IMR-90 (cell line): Measurements from ENCODE around the gene CDYL2. TPM values are rescaled to one million over a fixed set of nuclear protein-coding genes. Genes with fewer than 3 reads are reported as not detected.

Experiments
- ATAC-seq: fragments of 200-7000 bp; cut with Tn5 transposase; 2 replicates; pipeline ENCODE4 v1.9.1; 2020; ENCODE audit warnings: low read depth, mild to moderate bottlenecking, moderate library complexity
- BruUV-seq: library from RNA; stranded (reverse); fragments of 400-500 nt; replicated peaks from 2 replicates; lab custom pipeline; 2021; lab: Mats Ljungman, UMichigan
- CTCF ChIA-PET: fragments of 300-600 bp; formaldehyde crosslinking; extraction: SDS; loops from one replicate; lab custom pipeline; 2021; ENCODE audit warnings: antibody characterized with exemption; lab: Yijun Ruan, JAX
- POLR2A ChIA-PET: fragments of 300-600 bp; sonication (Branson Sonifier 250); formaldehyde crosslinking; loops from one replicate; lab custom pipeline; 2022; ENCODE audit warnings: antibody characterized with exemption; ENCODE audit not compliant: unreplicated experiment; lab: Charles Lee
- DNase-seq: peaks from one replicate; pipeline ENCODE4 v3.0.0; 2013
- H2AFZ ChIP-seq: replicated peaks from 2 replicates; pipeline ENCODE3; 2013; ENCODE audit warnings: low read length, mild to moderate bottlenecking; ENCODE audit not compliant: poor library complexity
- H2AK5ac ChIP-seq: 2 replicates; pipeline ENCODE4 v1.6.1; 2013; ENCODE audit warnings: low read depth, low read length, inconsistent platforms
- H2AK9ac ChIP-seq: replicated peaks from 2 replicates; pipeline ENCODE3; 2013; ENCODE audit warnings: mild to moderate bottlenecking, low read depth, low read length, moderate library complexity; ENCODE audit not compliant: poor library complexity
- H2BK120ac ChIP-seq: 2 replicates; pipeline ENCODE4 v1.6.1; 2013; ENCODE audit warnings: low read depth, low read length, inconsistent platforms
- H2BK15ac ChIP-seq: 3 replicates; pipeline ENCODE4 v1.6.1; 2013; ENCODE audit warnings: low read depth, low read length, inconsistent platforms
- H2BK20ac ChIP-seq: 2 replicates; pipeline ENCODE4 v1.6.1; 2013; ENCODE audit warnings: low read depth, mild to moderate bottlenecking, inconsistent platforms, low read length, moderate library complexity
- H2BK5ac ChIP-seq: 2 replicates; pipeline ENCODE4 v1.6.1; 2013; ENCODE audit warnings: mild to moderate bottlenecking, low read depth, low read length, inconsistent platforms; ENCODE audit not compliant: poor library complexity, severe bottlenecking
- H3K14ac ChIP-seq: replicated peaks from 2 replicates; pipeline ENCODE4 v1.6.1; 2013; ENCODE audit warnings: low read depth, low read length, inconsistent platforms
- H3K18ac ChIP-seq: 2 replicates; pipeline ENCODE4 v1.6.1; 2013; ENCODE audit warnings: low read depth, low read length, control low read depth
- H3K23ac ChIP-seq: 2 replicates; pipeline ENCODE4 v1.6.1; 2013; ENCODE audit warnings: low read depth, low read length, inconsistent platforms
- H3K27ac ChIP-seq: 2 replicates; pipeline ENCODE4 v1.5.1; 2013; ENCODE audit warnings: mild to moderate bottlenecking, control low read depth, low read length; ENCODE audit not compliant: insufficient read depth
- H3K27me3 ChIP-seq: 2 replicates; pipeline ENCODE4 v1.6.1; 2013; ENCODE audit warnings: low read length; ENCODE audit not compliant: control insufficient read depth, insufficient read depth
- H3K36me3 ChIP-seq: 2 replicates; pipeline ENCODE4 v1.6.1; 2013; ENCODE audit warnings: low read length, mixed read lengths; ENCODE audit not compliant: control insufficient read depth, insufficient read depth
- H3K4ac ChIP-seq: 2 replicates; pipeline ENCODE4 v1.6.1; 2013; ENCODE audit warnings: low read depth, low read length, inconsistent platforms
- H3K4me1 ChIP-seq: 2 replicates; pipeline ENCODE4 v1.6.1; 2013; ENCODE audit warnings: low read length, mixed read lengths; ENCODE audit not compliant: control insufficient read depth, insufficient read depth
- H3K4me2 ChIP-seq: 2 replicates; pipeline ENCODE4 v1.6.1; 2013; ENCODE audit warnings: low read depth, mild to moderate bottlenecking, control low read depth, low read length, moderate library complexity
- H3K4me3 ChIP-seq: 2 replicates; pipeline ENCODE4 v1.5.1; 2013; ENCODE audit warnings: low read depth, mild to moderate bottlenecking, control low read depth, low read length, moderate library complexity; ENCODE audit not compliant: insufficient read depth
- H3K56ac ChIP-seq: 2 replicates; pipeline ENCODE4 v1.6.1; 2013; ENCODE audit warnings: low read length, inconsistent platforms; ENCODE audit not compliant: insufficient read depth; ENCODE audit errors: extremely low read depth
- H3K79me1 ChIP-seq, 2 experiments: 2 replicates each; pipeline ENCODE4 v1.6.1; 2013; ENCODE audit warnings: low read length in 2 of 2, inconsistent platforms in 1 of 2, low read depth in 1 of 2
- H3K9ac ChIP-seq: 2 replicates; pipeline ENCODE4 v1.6.1; 2013; ENCODE audit warnings: low read depth, low read length, control low read depth
- H3K9me1 ChIP-seq: 2 replicates; pipeline ENCODE4 v1.6.1; 2013; ENCODE audit warnings: low read length, inconsistent platforms; ENCODE audit not compliant: insufficient read depth
- H3K9me3 ChIP-seq: 2 replicates; pipeline ENCODE4 v1.6.1; 2013; ENCODE audit warnings: low read length; ENCODE audit not compliant: control insufficient read depth, insufficient read depth
- H4K20me1 ChIP-seq: 2 replicates; pipeline ENCODE4 v1.6.1; 2013; ENCODE audit warnings: low read length, inconsistent platforms; ENCODE audit not compliant: insufficient read depth
- H4K5ac ChIP-seq: 2 replicates; pipeline ENCODE4 v1.6.1; 2013; ENCODE audit warnings: mild to moderate bottlenecking, low read depth, low read length, control low read depth
- H4K8ac ChIP-seq, 2 experiments: 2 replicates each; pipeline ENCODE4 v1.6.1; 2013; ENCODE audit warnings: low read depth in 2 of 2, low read length in 2 of 2, control low read depth in 1 of 2, inconsistent platforms in 1 of 2
- H4K91ac ChIP-seq: 2 replicates; pipeline ENCODE4 v1.6.1; 2013; ENCODE audit warnings: low read depth, low read length, inconsistent platforms; ENCODE audit not compliant: insufficient read depth
- BHLHE40 ChIP-seq: fragments of 150-350 bp; IDR thresholded peaks from 2 replicates; pipeline ENCODE4 v1.6.1; 2016; ENCODE audit warnings: mild to moderate bottlenecking, low read depth, low read length
- CHD1 ChIP-seq: IDR thresholded peaks from 2 replicates; pipeline ENCODE4 v1.6.1; 2012; ENCODE audit warnings: low read depth, low read length, improper control_type of control experiment
- NFE2L2 ChIP-seq: fragments of 150-350 bp; IDR thresholded peaks from 2 replicates; pipeline ENCODE4 v1.6.1; 2016; ENCODE audit warnings: low read depth, mild to moderate bottlenecking, low read length
- WGBS, 2 experiments: methylation state at CpG; one replicate each; pipeline versions ENCODE4 v1.1.5 to v1.1.7; 2013; ENCODE audit warnings: missing lambda C conversion rate in 2 of 2; ENCODE audit not compliant: insufficient read length in 1 of 2; ENCODE audit errors: extremely low coverage in 2 of 2; 5-methylcytosine and 5-hydroxymethylcytosine counted together
- dilution Hi-C: fragments of 300-500 bp; cut with HindIII; formaldehyde crosslinking; loops from one replicate; pipeline ENCODE4 v1.14.3; 2018; ENCODE audit warnings: low sequenced_read_pairs; ENCODE audit not compliant: unreplicated experiment
- in situ Hi-C: fragments of 300-500 bp; cut with MboI; formaldehyde crosslinking; loops from 3 replicates; pipeline ENCODE4 v1.14.3; 2019; ENCODE audit warnings: low sequenced_read_pairs, inconsistent platforms, mixed read lengths
- intact Hi-C: fragments of 100-400 bp; cut with micrococcal nuclease; formaldehyde crosslinking; loops from 2 replicates; pipeline ENCODE4 v1.10.0; 2022
- polyA plus RNA-seq, 3 experiments: library from polyadenylated mRNA; depleted of rRNA; stranded (reverse); fragments of >200 nt; gene quantifications; 2 replicates each; pipeline ENCODE4 v1.2.3, GENCODE V29; 2012; ENCODE audit warnings: low replicate concordance in 1 of 3
- total RNA-seq: library from RNA; depleted of rRNA; stranded (reverse); fragments of >200 nt; gene quantifications from 2 replicates; pipeline ENCODE4 v1.2.3, GENCODE V29; 2012
- TF ChIP-seq, protein P1 (sequence below): conservative IDR thresholded peaks from 2 replicates; pipeline ENCODE4 v1.5.1; 2012; ENCODE audit warnings: mild to moderate bottlenecking, low read depth, low read length, improper control_type of control experiment
- TF ChIP-seq, protein P2 (sequence below): fragments of 150-350 bp; IDR thresholded peaks from 2 replicates; pipeline ENCODE4 v1.6.1; 2017; ENCODE audit warnings: mild to moderate bottlenecking, antibody characterized with exemption, low read length, low read depth

Gene CDYL2
- total and polyA plus RNA-seq, 2 of the 4 experiments (the other 2 are of a cell fraction) = 1.2 to 3.9 TPM

DNA sequence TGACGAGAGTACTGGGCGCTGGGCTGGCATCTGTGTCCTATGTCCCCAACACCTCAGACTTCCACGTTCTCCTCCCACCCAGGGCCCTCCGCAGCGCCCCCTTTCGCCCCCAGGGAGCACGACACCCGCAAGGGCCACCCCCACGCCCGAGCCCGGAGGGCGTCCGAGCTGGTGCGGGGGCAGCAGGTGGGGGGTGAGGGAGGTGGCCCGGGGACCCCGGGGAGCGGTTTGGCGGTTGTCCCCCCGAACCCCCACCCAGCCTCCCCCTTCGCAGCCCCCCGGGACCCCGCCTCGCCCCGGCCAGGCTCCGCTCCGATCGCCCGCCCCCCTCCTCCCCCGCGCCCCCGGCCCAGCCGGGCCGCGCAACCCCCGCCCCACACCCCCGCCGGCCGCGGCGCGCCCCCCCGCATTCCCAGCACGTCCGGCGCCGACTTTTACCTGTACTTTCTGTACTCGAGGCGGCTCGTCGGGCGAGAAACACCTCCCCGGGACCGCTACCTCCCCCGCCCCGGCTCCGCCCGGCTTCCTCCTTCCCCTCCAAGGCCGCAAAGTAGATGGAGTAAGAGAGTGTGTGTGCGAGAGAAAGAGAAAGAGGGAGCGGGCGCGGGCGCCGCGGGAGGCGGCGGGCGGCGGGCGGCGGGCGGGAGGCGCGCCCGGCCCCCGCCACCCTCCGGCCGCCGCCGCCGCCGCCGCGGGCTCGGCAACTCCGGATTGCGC, 901 bp downstream of the CDYL2 start:
- H4K8ac ChIP-seq = no peak overlapping the region
- no peak overlapping the region; the same call in 1 of the 2 replicates for H3K4me2 ChIP-seq
- H4K5ac ChIP-seq = no peak overlapping the region
- H3K14ac ChIP-seq = no peak overlapping the region
- no peak overlapping the region for H3K18ac ChIP-seq
- intact Hi-C loops = no loop called here
- no TSS peak for BruUV-seq
- no peak overlapping the region for H3K4ac ChIP-seq
- no peak overlapping the region for H4K91ac ChIP-seq
- POLR2A ChIA-PET = no interaction called here
- 0 out of 2 replicates have a peak overlapping the region, but pooled peaks have one; percentile 4 for H2AK5ac ChIP-seq
- ATAC-seq = no peak
- dilution Hi-C loops = no loop called here
- no peak overlapping the region; the same call in 1 of the 2 replicates for H3K27ac ChIP-seq
- no peaks in the 10 kb centered on the region for H3K9me3 ChIP-seq
- H2BK120ac ChIP-seq = no peak overlapping the region
- TF ChIP-seq, protein P1, sequence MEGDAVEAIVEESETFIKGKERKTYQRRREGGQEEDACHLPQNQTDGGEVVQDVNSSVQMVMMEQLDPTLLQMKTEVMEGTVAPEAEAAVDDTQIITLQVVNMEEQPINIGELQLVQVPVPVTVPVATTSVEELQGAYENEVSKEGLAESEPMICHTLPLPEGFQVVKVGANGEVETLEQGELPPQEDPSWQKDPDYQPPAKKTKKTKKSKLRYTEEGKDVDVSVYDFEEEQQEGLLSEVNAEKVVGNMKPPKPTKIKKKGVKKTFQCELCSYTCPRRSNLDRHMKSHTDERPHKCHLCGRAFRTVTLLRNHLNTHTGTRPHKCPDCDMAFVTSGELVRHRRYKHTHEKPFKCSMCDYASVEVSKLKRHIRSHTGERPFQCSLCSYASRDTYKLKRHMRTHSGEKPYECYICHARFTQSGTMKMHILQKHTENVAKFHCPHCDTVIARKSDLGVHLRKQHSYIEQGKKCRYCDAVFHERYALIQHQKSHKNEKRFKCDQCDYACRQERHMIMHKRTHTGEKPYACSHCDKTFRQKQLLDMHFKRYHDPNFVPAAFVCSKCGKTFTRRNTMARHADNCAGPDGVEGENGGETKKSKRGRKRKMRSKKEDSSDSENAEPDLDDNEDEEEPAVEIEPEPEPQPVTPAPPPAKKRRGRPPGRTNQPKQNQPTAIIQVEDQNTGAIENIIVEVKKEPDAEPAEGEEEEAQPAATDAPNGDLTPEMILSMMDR = peak; percentile 50
- TF ChIP-seq BHLHE40 = no peak
- TF ChIP-seq NFE2L2 = no peak
- TF ChIP-seq CHD1 = no peak
- TF ChIP-seq, protein P2, sequence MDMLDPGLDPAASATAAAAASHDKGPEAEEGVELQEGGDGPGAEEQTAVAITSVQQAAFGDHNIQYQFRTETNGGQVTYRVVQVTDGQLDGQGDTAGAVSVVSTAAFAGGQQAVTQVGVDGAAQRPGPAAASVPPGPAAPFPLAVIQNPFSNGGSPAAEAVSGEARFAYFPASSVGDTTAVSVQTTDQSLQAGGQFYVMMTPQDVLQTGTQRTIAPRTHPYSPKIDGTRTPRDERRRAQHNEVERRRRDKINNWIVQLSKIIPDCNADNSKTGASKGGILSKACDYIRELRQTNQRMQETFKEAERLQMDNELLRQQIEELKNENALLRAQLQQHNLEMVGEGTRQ = no peak
- in situ Hi-C loops = loop anchor here (25.0 kb wide), 1 partner anchor 266 kb away; the partner anchor contains the start of gene DYNLRB2
- no peak overlapping the region for H2BK15ac ChIP-seq
- DNase-seq = no peak
- peaks cover 13% of the 10 kb centered on the region; the same call in 1 of the 2 replicates for H3K9me1 ChIP-seq
- no peak overlapping the region for H3K23ac ChIP-seq
- H3K9ac ChIP-seq = no peak overlapping the region
- no peak overlapping the region for H2BK20ac ChIP-seq
- H2BK5ac ChIP-seq = peak overlapping the region; percentile 58
- H3K27me3 ChIP-seq = no peaks in the 10 kb centered on the region
- 90% methylated on average over 2 of the region's 87 CpGs; no CpG with 5 or more reads in 1 of the 2 experiments for WGBS, 2 experiments
- H4K20me1 ChIP-seq = no peaks in the 10 kb centered on the region
- peaks cover 0 to 10% of the 10 kb centered on the region in 2 experiments; a peak in 1 of 4 replicates for H3K79me1 ChIP-seq
- no peak overlapping the region for H2AK9ac ChIP-seq
- H3K4me3 ChIP-seq = peak overlapping the region; percentile 100
- H2AFZ ChIP-seq = peak overlapping the region; percentile 87
- H3K36me3 ChIP-seq = no peaks in the 10 kb centered on the region
- no peaks in the 10 kb centered on the region; the same call in 1 of the 2 replicates for H3K4me1 ChIP-seq
- no peak overlapping the region for H3K56ac ChIP-seq
- CTCF ChIA-PET = no interaction called here
